Glomerular visceral epithelial cell (primary cell): ENCODE measurements around the gene PPARG.

Experiments used
- DNase-seq: peaks from one replicate; pipeline ENCODE4 v3.0.0-alpha.2; 2016; ENCODE audit errors: extremely low spot score

PPARG gene

DNA sequence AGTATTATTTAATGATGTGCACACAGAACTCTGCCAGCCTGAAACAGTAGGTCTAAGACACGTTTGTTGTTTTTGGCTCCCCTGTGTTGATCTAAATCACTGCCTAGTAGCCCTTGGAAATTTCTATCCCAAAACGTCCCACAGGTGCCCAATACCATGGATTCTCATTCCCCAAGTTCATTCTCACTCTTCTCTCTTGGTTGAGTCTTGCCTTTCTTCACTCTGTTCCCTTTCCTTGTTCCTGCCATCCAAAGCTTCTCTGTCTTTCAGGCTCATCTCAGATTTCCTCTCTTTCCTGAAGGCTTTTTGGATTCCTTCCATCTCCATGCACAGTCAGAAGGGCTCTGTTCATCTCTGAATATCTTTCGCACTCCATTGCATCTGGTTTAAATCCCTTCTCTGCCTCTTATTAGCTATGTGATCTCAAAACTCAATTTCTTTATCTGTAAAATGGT is 54.2 kb downstream of the PPARG start:
- peak; percentile 5 for DNase-seq

DNA sequence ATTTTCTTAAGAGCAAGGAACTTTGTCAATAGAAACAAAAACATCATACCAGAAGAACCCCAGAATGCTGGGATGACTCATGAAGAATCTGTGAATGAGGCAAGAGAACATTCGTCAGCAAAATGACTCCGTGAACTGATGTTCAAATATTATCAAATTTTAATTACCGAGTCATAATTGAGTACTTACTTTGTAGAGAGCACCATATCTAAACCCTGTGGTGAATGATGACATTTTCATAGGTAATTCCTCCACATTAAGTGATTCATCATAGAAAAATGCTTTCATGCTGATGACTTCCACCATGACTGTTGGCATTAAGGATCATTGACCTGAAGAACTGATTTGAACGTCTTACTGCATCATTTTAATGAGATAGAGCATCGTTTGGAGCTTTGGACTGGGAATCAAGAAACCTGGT is 56.3 kb downstream of the PPARG start:
- peak; percentile 10 for DNase-seq

DNA sequence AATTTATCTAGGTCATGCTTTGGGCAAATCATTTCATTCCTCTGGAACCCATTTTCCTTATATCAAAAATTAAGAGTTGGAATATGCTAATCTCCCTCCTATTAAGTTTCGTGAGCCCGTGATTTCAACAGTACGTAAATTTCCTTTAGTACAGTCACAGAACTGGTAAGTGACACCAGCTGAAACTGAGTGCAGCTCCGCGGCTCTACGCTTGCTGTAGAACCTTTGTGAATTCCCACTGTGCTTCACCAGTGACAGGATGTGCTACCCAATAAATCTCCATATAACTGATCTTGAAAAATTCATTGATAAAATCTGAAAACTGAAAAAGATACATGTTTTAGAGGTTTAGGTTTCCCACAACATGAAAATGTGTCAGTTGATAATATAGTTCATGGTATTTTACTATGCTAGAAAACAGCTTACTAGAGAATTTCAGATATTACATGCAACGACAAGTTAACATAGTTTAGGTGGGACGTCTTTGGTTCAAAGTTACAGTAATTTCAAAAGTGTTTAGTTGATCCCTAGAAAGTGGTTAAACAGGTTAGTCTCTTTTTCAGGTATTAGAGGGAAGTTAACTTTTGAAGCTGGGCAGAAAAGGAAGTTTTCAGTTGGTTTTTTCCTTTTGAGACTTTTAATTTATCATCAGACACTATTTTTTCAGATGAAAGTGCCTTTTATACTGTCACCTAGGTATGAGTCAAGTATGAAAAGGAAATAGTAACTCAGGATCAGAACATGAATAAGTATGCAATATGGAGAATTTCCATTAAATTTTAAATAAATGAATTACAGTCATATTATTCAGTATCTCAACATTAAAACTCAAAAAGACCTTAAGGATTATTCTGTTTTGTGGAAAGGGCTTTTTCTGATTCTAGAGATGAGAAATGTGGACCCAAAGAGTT is 57.0 kb downstream of the PPARG start:
- no peak for DNase-seq

DNA sequence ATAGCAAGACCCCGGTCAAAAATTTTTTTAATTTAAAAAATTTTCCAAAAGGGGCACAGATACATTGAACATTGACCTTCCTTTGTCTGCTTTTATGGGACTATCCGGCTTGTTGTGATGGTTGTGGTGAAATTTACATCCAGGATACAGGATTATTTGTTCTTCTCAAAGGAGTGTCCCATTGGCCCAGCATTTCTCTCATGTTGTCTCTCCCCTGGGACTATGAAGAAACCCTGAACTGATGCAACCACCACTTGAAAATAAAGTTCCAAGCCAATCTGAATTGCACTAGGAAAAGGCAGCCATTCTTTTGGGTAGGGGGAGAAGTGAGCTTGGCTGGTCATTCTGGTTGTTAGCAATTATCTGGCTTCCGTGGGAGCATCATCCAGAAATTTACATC is 58.4 kb downstream of the PPARG start:
- no peak for DNase-seq

GRCh38 chr3:12349895-12350811 is 61.3 kb downstream of the PPARG start:
- no peak for DNase-seq

DNA sequence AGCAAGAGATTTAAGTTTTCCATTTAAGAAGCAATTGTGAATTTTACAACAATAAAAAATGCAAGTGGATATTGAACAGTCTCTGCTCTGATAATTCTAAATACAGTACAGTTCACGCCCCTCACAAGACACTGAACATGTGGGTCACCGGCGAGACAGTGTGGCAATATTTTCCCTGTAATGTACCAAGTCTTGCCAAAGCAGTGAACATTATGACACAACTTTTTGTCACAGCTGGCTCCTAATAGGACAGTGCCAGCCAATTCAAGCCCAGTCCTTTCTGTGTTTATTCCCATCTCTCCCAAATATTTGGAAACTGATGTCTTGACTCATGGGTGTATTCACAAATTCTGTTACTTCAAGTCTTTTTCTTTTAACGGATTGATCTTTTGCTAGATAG is 62.3 kb downstream of the PPARG start:
- DNase-seq: no peak

- DNase-seq: no peak
These were observed 63.4 kb downstream of the PPARG start for GRCh38 chr3:12352253-12352652.

DNA sequence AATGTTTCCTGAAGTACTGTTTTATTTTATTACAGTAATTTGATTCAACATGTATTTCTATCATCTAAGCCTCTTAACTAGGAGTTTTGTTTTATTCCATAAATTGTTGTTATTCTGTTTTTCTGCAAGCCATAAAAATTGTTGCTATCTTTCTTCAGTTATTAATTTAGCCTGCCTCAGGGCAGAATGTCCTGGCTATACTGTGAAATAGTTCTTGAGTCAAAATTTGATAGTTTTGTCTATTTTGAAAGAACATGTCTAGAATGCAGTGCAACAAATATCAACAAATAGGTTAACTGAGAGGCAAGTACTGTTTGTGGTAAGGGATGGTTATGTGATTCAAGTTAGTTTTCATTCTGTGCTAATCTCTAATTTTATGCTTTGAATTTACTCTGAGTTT is 63.9 kb downstream of the PPARG start:
- DNase-seq: no peak

DNA sequence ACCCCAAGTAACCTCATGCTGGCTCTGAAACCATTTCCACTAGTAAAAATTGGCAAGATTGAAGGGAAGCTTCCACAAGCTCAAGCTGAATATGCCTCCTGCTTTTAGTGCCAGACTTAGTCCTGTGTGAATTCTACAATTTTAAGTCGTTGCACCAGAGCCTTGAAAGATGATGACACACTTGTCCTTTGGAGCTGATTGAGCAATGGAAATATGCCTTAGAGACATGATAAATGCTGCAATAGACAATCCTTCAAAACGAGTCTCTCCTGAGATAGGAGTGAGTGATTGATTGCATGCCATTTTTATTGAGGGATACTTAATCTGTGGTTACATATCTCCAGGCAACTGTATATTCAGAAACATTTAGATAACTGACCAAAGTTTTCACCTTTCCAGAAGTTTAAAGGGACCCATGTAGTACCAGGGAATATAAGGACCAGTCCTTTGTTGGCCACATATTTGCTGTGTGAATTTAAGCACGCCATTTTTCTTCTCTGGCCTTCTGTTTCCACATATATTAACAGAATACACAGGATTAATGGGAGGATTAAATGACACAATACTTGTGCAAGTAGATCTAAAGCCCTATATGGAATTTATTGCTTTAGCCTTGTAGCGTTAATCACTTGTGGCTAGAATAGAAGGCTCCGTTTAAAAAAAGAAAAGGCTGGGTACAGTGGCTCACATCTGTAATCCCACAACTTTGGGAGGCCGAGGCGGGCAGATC is 65.1 kb downstream of the PPARG start:
- no peak for DNase-seq

GRCh38 chr3:12356175-12356574 is 67.3 kb downstream of the PPARG start:
- DNase-seq: no peak

DNA sequence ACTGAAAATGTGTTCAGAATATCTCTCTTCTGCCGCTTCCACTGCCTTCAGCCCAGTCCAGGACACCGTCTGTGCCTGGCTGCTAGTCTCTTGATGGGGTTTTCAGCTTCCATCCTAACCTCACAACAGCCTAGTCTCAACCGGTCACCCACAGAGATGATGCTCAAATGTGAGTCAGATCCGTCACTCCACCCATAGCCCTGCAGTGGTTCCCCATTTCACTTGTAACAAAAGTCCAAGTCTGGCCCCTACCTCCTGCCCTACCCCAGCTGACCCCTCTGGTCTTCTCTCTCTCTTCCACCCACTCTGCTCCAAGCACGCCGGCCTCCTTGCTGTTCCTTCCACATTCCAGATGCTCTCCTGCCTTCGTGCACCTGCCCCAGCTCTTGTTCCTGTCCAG is 68.1 kb downstream of the PPARG start:
- DNase-seq: no peak

GRCh38 chr3:12357456-12357855 is 68.6 kb downstream of the PPARG start:
- DNase-seq: no peak

DNA sequence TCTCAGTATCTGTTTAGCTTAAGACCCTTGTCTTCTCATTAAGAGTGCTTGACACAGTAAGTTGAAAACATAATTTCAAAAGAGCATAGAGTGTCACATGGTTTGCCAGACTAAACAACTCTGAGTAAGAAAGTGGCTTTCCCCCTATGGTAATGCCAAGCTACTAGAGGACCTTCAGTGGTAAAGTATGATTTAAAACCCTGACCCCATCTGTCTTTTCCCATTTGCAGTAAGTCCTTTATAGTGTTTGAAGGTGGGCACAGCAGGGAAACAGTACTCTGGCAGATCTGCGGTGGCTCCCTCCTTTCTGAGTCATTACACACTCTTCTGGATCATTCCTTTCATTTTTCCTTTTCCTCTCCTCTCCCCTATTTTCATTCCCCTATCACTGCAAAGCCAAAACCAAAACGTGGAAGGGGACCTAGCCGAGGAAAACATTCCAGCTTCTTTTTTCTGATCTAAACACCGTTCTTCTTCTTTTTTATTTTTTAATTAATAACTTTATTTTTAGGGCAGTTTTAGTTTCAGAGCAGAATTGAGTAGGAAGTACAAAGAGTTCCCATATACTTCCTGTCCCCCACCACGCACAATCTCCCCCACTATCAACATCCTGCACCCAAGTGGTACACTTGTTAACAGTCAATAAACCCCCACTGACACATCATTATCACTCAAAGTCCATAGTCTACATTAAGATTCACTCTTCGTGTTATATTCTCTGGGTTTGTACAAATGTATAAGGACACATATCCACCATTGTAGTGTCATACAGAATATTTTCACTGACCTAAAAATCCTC is 74.7 kb downstream of the PPARG start:
- no peak for DNase-seq

GRCh38 chr3:12367346-12367745 is 78.5 kb downstream of the PPARG start:
- DNase-seq: no peak

GRCh38 chr3:12369029-12369428 is 80.2 kb downstream of the PPARG start:
- DNase-seq: no peak

- no peak for DNase-seq
These were observed 80.7 kb downstream of the PPARG start for GRCh38 chr3:12369598-12369997.

GRCh38 chr3:12370758-12371157 is 81.9 kb downstream of the PPARG start:
- DNase-seq: peak; percentile 1

- DNase-seq: no peak
These were observed 82.8 kb downstream of the PPARG start for GRCh38 chr3:12371525-12372140.

- no peak for DNase-seq
These were observed 83.9 kb downstream of the PPARG start for GRCh38 chr3:12372741-12373280.

GRCh38 chr3:12375572-12375971 is 86.7 kb downstream of the PPARG start:
- no peak for DNase-seq
